DMS53 treated with DMSO at 0.1 percent for 48 hours (cell line): Measurements from ENCODE around the gene LITAFD.
"Not testable (repeated sequence)": the region's sequence is repeated elsewhere in the genome, so short reads cannot be mapped to it uniquely, and the experiment has no call there.

Experiments
- DNase-seq: peaks from one replicate; lab custom pipeline; 2025; ENCODE audit not compliant: unreplicated experiment; lab: John Stamatoyannopoulos, UW

Gene LITAFD

DNA sequence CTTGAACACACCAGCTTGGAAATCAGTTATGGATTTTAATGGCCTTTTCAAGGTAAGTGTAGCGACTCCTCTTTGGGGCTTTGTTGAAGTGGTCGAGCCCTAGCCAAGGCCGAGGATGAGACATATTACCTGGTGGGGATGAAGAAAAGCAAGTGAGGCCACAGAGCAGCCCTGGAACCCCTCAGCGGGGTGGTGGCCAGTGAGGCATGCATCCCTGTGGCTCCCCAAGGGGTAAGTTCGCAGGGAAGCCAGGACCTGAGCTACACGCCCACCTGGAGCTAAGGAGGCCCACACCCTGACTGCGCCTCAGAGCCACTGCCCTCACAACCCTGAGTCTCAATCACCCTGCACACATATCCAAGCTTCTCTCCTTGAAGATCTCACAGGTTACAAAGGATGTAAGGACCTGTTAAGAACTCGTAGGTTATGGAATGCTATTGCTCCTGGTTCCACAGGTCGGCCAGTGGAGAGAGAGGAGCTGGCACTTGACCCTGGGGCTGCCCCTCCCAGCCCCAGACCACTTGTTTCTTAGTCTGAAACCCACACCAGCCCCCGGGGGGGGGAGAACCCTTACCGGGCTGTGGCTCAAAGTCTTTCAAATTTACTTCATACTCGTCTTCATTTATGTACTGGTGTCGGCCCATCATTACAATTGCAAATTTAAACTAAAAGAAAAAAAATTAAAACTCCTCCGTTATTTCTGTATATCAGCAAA, 12.0 kb downstream of the LITAFD start:
- DNase-seq: no peak

DNA sequence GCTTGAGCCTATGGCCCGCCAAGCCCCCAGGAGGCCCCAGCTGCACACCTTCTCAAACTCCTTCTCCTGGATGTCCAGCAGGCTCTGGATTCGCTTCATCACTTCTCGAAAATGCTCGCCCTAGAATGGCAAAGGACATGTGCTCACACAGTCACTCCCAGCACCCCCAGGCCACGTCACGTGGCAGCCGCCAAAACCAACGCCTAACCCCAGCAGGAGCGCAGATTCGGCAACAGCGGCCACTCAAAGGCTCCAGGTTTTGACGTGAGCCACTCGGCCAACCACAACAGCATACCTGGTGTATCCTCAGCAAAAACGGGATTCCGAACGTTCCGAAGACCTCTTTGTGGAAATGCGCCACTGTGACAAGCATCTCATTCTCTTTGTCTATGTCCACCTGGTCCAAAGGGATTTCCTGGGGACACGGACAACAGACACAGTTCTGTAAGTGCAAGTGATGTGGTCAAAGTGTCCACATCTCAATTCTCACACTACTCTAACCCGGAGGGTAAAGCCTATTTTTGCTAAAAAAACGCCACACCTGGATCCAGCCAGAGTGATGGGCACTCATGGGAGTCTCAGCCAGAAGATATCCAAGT, 12.7 kb downstream of the LITAFD start:
- no peak for DNase-seq

DNA sequence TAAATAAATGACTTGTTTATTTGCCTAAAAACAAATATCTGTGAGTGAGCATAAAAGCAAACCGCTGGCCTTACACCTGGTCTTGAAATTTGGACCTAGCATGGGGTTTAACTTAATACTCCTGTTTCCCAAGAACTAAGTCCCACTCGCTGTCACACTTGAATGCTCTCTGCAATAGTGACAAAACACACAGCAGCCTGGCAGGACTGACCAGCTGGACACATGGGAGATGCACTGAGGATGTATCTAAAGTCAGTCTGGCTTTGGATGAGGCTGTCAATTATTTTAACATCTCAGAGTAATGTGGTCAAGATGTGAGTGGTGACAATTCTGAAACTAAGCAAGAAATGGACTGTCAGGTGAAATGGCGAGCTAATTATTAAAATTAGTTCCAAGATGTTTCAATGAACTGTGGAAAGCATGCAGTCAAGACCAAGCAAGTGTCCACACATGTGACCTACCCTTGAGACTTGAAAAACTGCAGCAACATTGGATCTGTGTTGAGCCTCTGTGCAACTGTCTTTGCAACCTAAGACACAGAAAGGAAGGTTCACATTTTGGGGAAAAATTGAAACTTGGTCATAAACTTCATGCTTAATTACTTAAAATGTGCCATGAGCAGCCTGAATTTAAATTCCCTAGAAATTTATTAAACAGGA, 16.6 kb downstream of the LITAFD start:
- DNase-seq: no peak

DNA sequence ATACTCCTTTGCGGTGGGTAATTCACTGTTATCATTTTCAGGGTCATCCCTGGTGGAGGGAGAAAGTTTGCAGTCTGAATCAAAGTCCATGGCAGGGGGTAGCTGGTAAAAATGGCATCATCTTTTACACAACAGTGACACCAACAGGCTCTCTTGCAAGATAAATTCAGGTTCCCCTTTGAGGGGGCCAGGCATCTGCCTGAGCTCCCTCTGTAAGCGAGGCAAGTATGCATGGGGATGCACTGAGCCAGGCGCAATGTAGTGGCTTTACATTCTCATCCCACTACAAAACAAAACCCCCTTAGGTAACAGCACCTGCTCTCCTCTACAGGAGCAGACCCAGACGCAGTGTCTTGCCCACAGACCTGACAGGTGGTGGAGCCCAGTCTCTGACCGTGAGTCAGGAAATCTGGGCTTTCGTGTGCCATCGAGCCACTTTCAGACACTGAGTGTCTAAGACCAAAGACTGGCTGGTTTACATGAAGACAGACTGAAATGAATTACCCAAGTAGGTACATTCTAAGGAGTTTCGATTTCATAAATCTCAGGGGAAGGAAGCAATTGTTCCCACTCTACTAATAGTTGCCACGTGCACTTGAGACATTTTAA, 17.7 kb downstream of the LITAFD start:
- DNase-seq: no peak

DNA sequence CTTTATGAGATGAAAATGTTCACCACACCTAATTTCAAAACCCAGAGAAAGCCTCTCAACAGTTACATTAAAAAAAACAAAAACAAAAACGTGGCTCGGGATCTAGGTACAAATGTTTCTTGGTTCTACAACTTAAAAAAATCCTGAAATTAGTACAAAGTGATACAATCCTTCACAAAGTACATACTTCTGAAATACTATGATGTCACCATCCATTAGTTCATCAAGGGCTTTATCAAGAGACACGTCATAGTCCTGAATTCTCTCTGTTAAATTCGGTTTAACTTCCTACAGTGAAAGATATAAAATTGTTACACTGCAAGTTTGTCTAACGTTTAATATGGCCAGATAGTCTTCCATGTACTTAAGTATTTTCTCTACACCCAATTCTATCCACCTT, 18.2 kb downstream of the LITAFD start:
- no peak for DNase-seq

DNA sequence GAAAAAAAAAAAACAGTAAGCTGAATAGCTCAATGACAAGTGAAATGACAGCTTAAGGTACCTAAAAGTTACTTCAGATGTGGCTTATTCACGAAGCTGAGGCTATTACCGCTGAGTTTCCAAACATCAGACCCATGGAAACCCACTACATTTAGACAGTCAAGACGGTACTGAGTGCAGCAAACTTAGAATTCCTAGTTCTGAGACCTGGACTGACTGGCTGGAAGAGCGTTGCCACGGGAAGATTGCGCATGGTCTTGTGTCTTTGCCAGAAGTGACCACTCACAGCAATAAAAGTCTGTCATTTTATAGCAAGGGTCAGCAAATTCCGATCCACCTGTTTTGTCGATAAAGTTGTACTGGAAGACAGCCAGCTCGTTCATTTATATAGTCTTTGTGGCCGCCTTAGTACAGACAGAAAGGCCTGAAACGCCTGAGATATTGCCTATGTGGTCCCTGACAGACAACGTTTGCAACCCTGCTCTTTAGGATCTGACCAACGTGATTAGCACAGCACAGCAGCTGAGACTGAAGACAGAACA, 19.2 kb downstream of the LITAFD start:
- no peak for DNase-seq

DNA sequence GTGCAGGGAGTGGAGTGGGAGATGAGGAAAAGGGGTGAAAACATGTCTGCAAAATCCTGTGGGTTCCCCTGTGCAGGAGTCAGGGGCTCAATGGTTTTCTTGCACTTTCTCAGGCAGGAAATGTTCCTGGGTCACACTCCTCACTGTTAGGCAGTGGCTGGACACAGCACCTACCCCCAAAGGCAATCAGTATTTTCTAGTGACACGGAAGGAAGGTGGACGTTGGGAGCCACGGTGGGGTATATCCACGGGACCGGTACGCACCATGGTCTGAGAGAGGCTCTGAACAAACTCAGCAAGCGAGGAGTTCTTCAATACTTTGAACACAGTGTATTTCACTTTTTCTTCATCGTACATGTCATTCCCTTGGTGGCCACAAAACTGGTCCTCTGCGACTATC, 20.9 kb downstream of the LITAFD start:
- DNase-seq: no peak

DNA sequence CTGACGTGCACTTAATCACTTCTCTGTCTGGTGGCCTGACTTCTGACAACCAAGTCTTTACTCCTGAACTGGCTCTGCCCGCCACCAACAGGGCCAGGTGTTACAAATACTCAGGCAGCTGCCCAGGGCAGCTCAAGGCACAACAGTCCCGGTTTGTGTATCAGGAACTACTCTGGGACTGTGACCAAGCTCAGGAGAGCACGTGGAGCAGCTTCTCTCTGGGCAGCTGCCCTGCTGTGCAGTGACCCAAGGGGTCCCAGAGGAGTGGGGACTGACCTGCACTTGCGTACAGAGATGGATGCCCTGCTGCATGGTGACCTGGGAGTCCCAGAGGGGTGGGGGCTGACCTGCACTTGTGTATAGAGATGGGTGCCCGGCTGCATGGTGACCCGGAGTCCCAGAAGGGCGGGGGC, 21.9 kb downstream of the LITAFD start:
- no peak for DNase-seq

DNA sequence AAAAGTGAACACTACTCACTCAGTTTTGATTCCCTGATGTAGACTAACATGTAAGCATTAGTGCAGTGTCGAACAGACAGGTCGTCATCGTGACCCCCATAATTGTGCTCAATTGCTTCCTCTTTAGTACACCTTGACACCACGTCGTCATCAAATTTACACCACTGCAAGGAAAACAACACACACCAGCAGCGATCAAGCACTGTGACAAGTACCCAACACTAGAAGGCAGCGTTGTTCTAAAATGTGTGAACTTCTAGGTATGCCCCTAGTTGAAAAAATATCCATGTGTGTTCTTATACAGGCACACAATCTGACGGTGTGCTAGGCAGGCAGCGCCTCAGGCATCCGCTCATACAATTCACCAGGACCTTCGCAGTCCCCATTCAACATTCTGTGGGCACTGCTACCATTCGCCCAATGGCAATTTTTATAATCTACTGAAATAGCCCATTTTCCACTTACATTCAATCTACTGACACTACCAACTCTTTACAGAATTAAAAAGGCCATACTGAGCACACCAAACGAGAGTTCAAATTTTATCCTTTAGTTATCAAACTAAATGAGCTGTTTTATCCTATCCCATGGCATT, 23.1 kb downstream of the LITAFD start:
- peak; percentile 2 for DNase-seq

DNA sequence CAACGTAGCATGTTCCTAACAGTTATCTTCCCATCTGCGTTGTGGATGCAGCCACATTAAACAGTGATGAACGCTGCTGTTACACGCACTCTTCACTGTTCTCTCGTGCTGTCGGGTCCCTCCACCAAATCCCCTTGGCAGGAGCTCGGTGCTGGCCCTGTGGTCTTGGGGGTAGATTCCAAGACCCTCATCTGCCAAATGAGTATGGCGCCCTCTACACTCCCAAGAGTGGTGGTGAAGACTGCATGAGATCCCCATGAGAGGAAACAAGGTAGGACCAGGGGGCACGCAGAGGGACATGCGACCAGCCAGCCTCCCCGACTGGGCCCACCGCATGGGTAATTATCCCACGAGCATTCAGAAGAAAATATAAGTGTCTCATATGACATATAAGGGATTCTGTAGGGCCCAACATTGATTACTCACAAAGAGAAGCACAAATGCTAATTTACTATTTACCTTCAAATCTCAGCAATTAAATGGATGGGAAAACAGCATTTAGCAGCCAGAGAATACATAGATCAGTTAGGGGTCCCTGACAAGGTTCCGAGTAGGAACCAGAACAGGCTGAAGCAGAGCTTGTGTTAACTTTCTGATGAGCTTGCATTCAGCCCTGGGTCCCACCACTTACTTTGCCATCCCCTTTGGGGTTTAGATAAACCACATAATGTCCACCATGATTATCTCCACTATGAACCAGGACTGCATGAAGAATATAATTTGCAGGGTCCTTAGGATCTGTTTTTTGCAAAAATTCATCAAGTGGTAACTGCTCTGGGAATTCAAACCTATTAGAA, 23.8 kb downstream of the LITAFD start:
- DNase-seq: no peak

DNA sequence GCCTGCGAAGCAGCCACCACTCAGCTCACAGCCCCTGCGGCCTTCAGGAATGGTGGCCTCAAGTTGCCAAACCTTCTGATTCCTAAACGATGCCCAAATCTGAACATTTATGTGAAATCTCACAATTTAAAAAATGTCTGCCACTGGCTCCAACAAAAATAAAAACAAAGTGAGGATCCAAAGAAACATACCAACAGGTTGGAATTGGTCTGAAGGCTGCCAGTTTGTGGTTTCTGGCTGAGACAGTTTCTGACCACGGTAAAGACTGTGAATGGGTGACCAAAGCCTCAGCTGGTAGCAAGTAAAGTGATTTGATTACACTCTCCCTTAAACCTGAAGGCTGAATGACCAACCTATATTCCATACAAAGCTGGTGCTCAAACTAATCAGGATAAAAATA, 24.9 kb downstream of the LITAFD start:
- DNase-seq: no peak

DNA sequence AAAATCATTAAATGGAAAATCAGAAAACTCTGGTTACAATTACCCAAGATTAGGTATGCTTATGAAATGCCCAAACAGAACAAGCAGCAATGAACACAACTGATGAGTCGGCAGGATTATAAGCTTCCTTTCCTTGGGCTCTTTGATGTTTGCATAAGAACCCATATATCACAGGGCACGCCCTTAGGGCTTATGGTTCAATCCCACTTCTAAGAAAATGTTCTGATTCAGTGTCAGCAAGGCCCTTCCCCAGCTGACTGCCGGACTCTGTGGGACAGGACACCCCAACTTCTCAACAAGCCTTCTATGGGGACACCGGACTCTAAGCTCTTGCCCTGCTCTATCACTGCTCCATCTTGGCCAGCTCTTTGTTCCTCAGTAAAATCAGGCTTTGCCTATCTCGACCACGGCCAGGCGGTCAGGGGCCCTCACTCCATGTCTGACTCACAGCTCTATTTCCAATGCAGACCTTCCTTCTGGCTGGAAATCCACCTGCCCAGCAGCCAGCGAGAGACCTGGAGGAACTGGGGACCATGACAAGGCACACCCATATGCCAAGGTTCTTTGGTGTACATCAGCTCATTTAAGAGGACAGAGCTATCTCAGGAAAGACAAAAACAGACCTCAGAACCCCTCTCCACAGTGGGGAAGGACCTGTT, 26.8 kb downstream of the LITAFD start:
- no peak for DNase-seq

DNA sequence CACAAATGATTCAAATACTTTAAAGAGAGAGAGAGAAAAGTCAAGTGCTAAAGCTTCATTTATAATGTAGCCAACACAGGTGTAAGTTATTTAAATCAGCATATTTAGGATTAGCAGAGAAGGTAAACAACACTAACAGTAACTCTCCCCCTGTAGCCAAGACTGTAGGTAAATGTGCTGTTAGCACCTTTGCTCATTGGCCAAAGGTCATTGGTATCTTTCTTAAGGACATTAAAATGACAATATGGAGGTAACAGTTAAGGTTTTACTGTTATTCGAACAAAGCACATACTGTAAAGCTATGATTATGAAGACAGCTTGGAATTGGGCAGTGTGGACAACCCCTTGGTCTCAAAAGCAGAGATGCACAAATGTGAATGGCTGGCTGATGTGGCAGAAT, 28.7 kb downstream of the LITAFD start:
- no peak for DNase-seq

DNA sequence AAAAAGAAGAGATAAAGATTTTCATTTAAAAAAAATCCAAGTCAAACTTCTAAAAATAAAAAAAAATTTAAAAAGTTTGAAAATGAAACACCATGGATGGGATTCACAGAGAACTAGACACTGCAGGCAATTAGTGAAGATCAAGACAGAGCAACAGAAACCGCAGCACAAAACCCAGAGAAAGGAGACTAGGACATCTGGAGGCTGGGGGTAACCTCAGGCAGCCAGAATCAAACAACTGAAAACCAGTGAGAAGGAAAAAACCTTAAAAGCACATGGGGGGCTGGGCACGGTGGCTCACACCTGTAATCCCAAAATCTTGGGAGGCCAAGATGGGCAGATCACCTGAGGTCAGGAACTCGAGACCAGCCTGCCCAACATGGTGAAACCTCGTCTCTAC, 30.6 kb downstream of the LITAFD start:
- no peak for DNase-seq

DNA sequence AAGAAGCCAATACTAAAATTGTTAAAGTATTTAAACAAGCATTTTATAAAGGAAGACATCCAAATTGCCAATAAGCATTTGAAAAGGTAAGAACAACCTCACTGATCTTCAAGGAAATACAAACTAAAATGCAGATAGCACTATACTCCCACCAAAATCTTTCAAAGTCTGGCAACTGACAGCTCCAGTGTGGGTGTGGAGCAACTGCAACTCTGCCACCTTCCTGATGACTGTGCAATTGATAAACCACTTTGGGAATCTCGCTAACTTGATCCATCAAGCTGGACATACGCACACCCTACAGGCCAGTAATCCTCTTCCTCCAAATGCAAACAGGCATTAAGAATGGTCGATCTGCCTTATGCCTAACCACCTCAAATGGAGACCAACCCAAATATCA, 31.9 kb downstream of the LITAFD start:
- no peak for DNase-seq

DNA sequence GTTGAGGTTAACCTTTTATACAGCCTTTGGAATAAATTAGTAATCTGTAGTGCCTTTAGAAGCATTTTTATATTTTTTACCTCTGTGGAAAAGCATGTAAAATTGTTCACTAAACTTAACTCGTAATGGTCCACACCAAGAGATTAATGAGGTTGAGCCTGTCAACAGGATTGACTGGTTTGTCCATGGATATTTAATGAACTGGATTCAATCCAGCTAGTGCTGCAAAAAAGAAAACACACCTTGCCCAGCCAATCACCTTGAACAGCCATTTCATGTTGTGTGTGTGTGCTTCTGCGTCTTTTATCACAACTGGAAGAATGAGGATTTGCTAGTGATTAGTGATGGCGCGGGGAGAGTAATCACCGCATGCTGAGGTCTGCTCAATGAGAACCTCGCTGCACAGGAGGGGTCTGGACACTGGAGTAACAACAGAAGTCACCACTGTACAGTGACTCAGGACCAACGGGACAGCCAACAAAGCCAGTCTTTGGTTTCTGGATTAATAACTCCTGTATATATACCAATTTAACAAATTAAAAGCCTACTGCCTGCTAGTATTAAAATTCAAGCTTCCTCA, 33.7 kb downstream of the LITAFD start:
- DNase-seq: no peak

DNA sequence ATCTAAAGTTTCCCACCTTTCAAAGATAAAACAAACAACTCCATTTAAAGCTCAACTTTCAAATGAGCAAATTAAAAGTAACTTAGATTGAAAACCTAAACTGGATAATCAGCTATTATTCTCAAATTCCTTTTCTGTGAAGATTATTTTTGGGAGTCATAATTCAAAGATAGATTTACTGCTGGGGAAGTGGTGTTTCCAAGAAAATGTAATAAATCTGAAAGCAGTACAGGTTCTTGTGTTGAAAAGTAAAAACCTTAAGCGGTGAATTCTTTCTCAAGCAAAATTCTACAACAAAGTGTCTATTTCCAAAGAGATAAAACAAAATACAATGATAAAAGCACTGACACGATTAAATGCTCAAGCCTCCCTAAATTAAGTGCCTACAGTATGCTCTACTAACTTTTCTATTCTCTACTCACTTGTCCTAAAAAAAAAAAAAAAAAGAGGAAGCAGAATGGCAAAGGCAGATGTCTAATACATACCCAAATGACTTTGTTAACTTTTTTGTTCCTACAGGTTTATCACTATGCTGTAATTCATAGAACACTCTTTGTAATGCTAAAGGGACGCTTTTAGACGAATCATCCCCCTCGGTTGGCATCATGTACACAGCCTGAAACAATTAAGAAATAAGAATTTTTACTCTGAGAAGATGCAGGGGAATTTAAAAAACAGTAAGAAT, 34.5 kb downstream of the LITAFD start:
- no peak for DNase-seq

DNA sequence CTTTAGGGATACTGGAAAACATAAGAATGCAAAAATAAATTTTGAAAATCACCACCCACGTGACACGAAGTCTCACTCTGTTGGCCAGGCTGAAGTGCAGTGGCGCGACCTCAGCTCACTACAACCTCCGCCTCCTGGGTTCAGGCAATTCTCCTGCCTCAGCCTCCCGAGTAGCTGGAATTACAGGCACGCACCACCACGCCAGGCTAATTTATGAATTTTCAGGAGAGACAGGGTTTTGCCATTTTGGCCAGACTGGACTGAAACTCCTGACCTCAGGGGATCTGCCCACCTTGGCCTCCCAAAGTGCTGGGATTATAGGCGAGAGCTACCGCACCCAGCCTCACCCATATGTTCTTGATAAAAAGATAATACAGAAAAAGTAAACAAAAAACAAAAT, 35.2 kb downstream of the LITAFD start:
- not testable (repeated sequence) for DNase-seq
